WTC11 (cell line): Measurements from ENCODE around the gene EPHB6. TPM values are rescaled to one million over a fixed set of nuclear protein-coding genes. Genes with fewer than 3 reads are reported as not detected.
A peak's percentile ranks its signal among the peaks of the same experiment; 100 is the strongest.

Experiments
- ATAC-seq: fragments of 200-7000 bp; cut with Tn5 transposase; 2 replicates; pipeline ENCODE4 v1.10.0; 2021; ENCODE audit warnings: mild to moderate bottlenecking, moderate library complexity
- CTCF ChIA-PET: fragments of 300-600 bp; sonication (Branson Sonifier 250); formaldehyde crosslinking; loops from one replicate; lab custom pipeline; 2021; ENCODE audit warnings: antibody characterized with exemption; lab: Charles Lee
- POLR2A ChIA-PET: fragments of 350-600 bp; sonication (Branson Sonifier 250); formaldehyde crosslinking; loops from one replicate; lab custom pipeline; 2021; ENCODE audit warnings: antibody characterized with exemption; lab: Charles Lee
- DNase-seq: peaks from one replicate; pipeline ENCODE4 v3.0.0; 2021; ENCODE audit warnings: low spot score
- H3K27ac Mint-ChIP-seq: 2 replicates; pipeline ENCODE4 v1.8.0; 2021; ENCODE audit warnings: mixed read lengths
- H3K27me3 Mint-ChIP-seq: 2 replicates; pipeline ENCODE4 v1.8.0; 2021; ENCODE audit warnings: low read depth, mild to moderate bottlenecking, moderate library complexity, mixed read lengths
- H3K36me3 Mint-ChIP-seq: 2 replicates; pipeline ENCODE4 v1.8.0; 2021; ENCODE audit warnings: mixed read lengths
- H3K4me1 Mint-ChIP-seq: 2 replicates; pipeline ENCODE4 v1.8.0; 2022; ENCODE audit warnings: mixed read lengths
- H3K4me3 Mint-ChIP-seq: 2 replicates; pipeline ENCODE4 v1.8.0; 2021; ENCODE audit warnings: mild to moderate bottlenecking, moderate library complexity, mixed read lengths
- H3K9me3 Mint-ChIP-seq: 2 replicates; pipeline ENCODE4 v1.8.0; 2021; ENCODE audit warnings: mixed read lengths
- CTCF ChIP-seq: fragments of 200-600 bp; IDR thresholded peaks from 2 replicates; pipeline ENCODE4 v1.8.0; 2022; ENCODE audit warnings: antibody characterized with exemption
- ELF4 ChIP-seq: sonication (generic); formaldehyde crosslinking; IDR thresholded peaks from 2 replicates; pipeline ENCODE4 v1.8.1; 2022; ENCODE audit warnings: low read depth, mild to moderate bottlenecking, moderate library complexity, missing genetic modification reagents
- JUN ChIP-seq: sonication (generic); formaldehyde crosslinking; IDR thresholded peaks from 2 replicates; pipeline ENCODE4 v1.8.0; 2023; ENCODE audit warnings: mild to moderate bottlenecking, missing genetic modification reagents
- MLX ChIP-seq: sonication (generic); formaldehyde crosslinking; IDR thresholded peaks from 2 replicates; pipeline ENCODE4 v1.8.1; 2023; ENCODE audit warnings: mild to moderate bottlenecking, missing genetic modification reagents, moderate library complexity
- NFATC4 ChIP-seq: fragments of 250-450 bp; sonication (Bioruptor Pico); IDR thresholded peaks from 2 replicates; pipeline ENCODE4 v1.9.0; 2021; ENCODE audit warnings: mild to moderate bottlenecking
- NR3C1 ChIP-seq: sonication (generic); formaldehyde crosslinking; conservative IDR thresholded peaks from 2 replicates; pipeline ENCODE4 v1.8.1; 2023; ENCODE audit warnings: low read depth, mild to moderate bottlenecking, missing genetic modification reagents
- ZBTB43 ChIP-seq: sonication (generic); formaldehyde crosslinking; IDR thresholded peaks from 2 replicates; pipeline ENCODE4 v1.8.1; 2023; ENCODE audit warnings: mild to moderate bottlenecking, missing genetic modification reagents
- ZNF425 ChIP-seq: fragments of 250-450 bp; sonication (Bioruptor Pico); conservative IDR thresholded peaks from 2 replicates; pipeline ENCODE4 v1.9.0; 2021; ENCODE audit warnings: mild to moderate bottlenecking
- ZNF532 ChIP-seq: fragments of 250-450 bp; sonication (Bioruptor Pico); IDR thresholded peaks from 2 replicates; pipeline ENCODE4 v1.9.0; 2021; ENCODE audit warnings: mild to moderate bottlenecking, borderline replicate concordance
- total RNA-seq: library from RNA; stranded (reverse); gene quantifications from 3 replicates; pipeline ENCODE4 v1.2.3, GENCODE V29; 2021

EPHB6 gene
- total RNA-seq, 1 experiment from 2014 or later, result 15.1 TPM

GRCh38 chr7:142873281-142873784, 18.5 kb downstream of the EPHB6 start (continued):
- TF ChIP-seq ZNF532 (CRISPR knock-in tag), result 0 out of 2 replicates have a peak, but pooled peaks have one; percentile 52
- no peak for TF ChIP-seq ELF4 (CRISPR knock-in tag)
- no peak for TF ChIP-seq ZNF425

- ChIA-PET POLR2A (no interaction called here), CTCF (interaction anchor here (0.7 to 4.4 kb wide), 25 partner anchors 7 to 435 kb away, joined by 3 to 36 read pairs (median 6); partner anchors contain the start of genes EPHB6 and TRPV6)
- no peaks in the 10 kb centered on the region; the same call in 1 of the 2 replicates for H3K36me3 Mint-ChIP-seq
- no peak for TF ChIP-seq ELF4 (CRISPR knock-in tag)
- no peak for TF ChIP-seq JUN
- no peak for TF ChIP-seq CTCF
- TF ChIP-seq ZBTB43 (CRISPR knock-in tag), result no peak
- TF ChIP-seq ZNF532 (CRISPR knock-in tag), result no peak
- TF ChIP-seq MLX (CRISPR knock-in tag), result no peak
- TF ChIP-seq NFATC4 (CRISPR knock-in tag), result no peak
- no peak for TF ChIP-seq NR3C1 (CRISPR knock-in tag)
- H3K4me1 Mint-ChIP-seq, result no peaks in the 10 kb centered on the region
- peaks cover 7% of the 10 kb centered on the region for H3K9me3 Mint-ChIP-seq
- no peak overlapping the region for H3K27ac Mint-ChIP-seq
- no peaks in the 10 kb centered on the region for H3K27me3 Mint-ChIP-seq
- no peak for DNase-seq
- H3K4me3 Mint-ChIP-seq, result no peak overlapping the region
- no peak for ATAC-seq
Measured at GRCh38 chr7:142873871-142874270, 19.0 kb downstream of the EPHB6 start.
